Fibroblast of villous mesenchyme (primary cell): ENCODE measurements around the gene LAGE3. TPM values are rescaled to one million over a fixed set of nuclear protein-coding genes. Genes with fewer than 3 reads are reported as not detected.

Source experiments
- DNase-seq: peaks from one replicate; pipeline ENCODE4 v3.0.0-alpha.2; 2010; ENCODE audit warnings: low read depth
- H3K4me3 ChIP-seq: 2 replicates; pipeline ENCODE4 v1.5.1; 2011; ENCODE audit warnings: low read depth, mild to moderate bottlenecking, low read length
- CTCF ChIP-seq: IDR thresholded peaks from 2 replicates; pipeline ENCODE4 v1.5.1; 2012; ENCODE audit warnings: low read depth, mild to moderate bottlenecking, low read length; ENCODE audit not compliant: insufficient read depth
- total RNA-seq: library from RNA; depleted of rRNA; stranded (reverse); fragments of >200 nt; gene quantifications from 2 replicates; pipeline ENCODE4 v1.2.3, GENCODE V29; 2012

LAGE3 gene
- total RNA-seq, 1 donor: 15.5 TPM

GRCh38 chrX:154440623-154441357, 38.3 kb downstream of the LAGE3 start:
- no peak for TF ChIP-seq CTCF
- H3K4me3 ChIP-seq: no peak overlapping the region
- DNase-seq: no peak

GRCh38 chrX:154439841-154440240, 39.2 kb downstream of the LAGE3 start:
- no peak for TF ChIP-seq CTCF
- no peak for DNase-seq

GRCh38 chrX:154437971-154438893, 40.8 kb downstream of the LAGE3 start:
- DNase-seq: peak; percentile 3
- H3K4me3 ChIP-seq: peak overlapping the region; percentile 72
- TF ChIP-seq CTCF: no peak

More at GRCh38 chrX:154439841-154440240, 39.2 kb downstream of the LAGE3 start:
- no peak overlapping the region for H3K4me3 ChIP-seq

- peak; percentile 54 for DNase-seq
- no peak for TF ChIP-seq CTCF
- peak within 1 kb of the TSS; percentile 72 for H3K4me3 ChIP-seq
Measured at GRCh38 chrX:154436983-154437752, 41.9 kb downstream of the LAGE3 start, which contains the start of gene GDI1. TSS of gene GDI1 (plus strand) at chrX:154437154. CDS start at chrX:154437255, 101 bp downstream.

- no peak for TF ChIP-seq CTCF
- DNase-seq: peak; percentile 23
- H3K4me3 ChIP-seq: peak overlapping the region; percentile 72
Measured at GRCh38 chrX:154436374-154436982, 42.6 kb downstream of the LAGE3 start.

GRCh38 chrX:154435171-154435733, 43.8 kb downstream of the LAGE3 start:
- TF ChIP-seq CTCF: no peak
- DNase-seq: no peak
- no peak overlapping the region for H3K4me3 ChIP-seq
